GM18951 (cell line): ENCODE results near the gene SLC8A1.

ENCODE experiments used
- POLR2A ChIP-seq: IDR thresholded peaks from 4 replicates; pipeline ENCODE4 v1.6.1; 2011; ENCODE audit warnings: mild to moderate bottlenecking; ENCODE audit not compliant: insufficient read length, insufficient read depth; ENCODE audit errors: extremely low read depth
- in situ Hi-C: fragments of 300-500 bp; cut with MboI; formaldehyde crosslinking; loops from one replicate; pipeline ENCODE4 v1.12.0; 2022; ENCODE audit warnings: low sequenced_read_pairs, mixed read lengths, inconsistent platforms; ENCODE audit not compliant: unreplicated experiment

The SLC8A1 gene

DNA sequence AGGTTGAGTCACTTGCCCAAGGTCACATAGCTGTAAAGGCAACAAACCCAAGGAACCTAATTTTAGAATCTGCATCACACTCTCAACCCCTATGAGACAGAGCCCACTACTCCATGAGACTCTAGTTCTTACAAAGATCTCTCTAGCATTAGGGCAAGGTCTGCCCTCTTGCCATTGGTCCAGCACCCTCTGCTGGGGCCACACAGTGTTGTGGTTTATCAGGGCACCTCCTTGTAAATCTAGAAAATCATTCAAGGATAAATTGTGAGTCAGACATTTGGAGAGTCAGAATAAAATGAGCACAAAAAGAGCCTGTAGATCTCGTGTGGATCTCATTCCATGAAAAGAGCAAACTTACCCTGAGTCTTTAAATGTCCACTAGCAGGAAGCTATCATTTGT, 91.2 kb downstream of the SLC8A1 start:
- no peak for TF ChIP-seq POLR2A
- in situ Hi-C loops: no loop called here

- no peak for TF ChIP-seq POLR2A
- in situ Hi-C loops: no loop called here
These were observed 92.1 kb downstream of the SLC8A1 start for GRCh38 chr2:40359811-40360210.

GRCh38 chr2:40358783-40359182, 93.1 kb downstream of the SLC8A1 start:
- in situ Hi-C loops: no loop called here
- TF ChIP-seq POLR2A: no peak

GRCh38 chr2:40357667-40358066, 94.2 kb downstream of the SLC8A1 start:
- in situ Hi-C loops: no loop called here
- TF ChIP-seq POLR2A: no peak

DNA sequence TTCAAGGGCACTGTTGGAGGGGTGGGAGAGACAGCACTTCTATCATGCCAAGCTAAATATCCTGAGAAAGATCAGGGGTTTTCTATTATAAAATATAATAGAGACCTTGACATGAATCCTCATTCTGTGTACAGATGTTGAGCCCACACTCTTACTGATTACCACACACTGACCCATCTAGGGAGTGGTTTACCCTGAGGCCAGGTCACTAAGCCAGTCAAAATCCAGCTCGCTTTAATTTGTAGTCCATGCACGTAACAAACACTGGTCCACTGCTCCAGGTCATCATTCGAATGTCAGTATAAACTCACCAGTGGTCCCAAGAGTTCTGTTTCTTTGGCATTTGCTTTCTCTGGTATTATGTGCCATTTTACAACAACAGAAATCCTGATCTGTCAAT, 96.4 kb downstream of the SLC8A1 start:
- in situ Hi-C loops: no loop called here
- no peak for TF ChIP-seq POLR2A

DNA sequence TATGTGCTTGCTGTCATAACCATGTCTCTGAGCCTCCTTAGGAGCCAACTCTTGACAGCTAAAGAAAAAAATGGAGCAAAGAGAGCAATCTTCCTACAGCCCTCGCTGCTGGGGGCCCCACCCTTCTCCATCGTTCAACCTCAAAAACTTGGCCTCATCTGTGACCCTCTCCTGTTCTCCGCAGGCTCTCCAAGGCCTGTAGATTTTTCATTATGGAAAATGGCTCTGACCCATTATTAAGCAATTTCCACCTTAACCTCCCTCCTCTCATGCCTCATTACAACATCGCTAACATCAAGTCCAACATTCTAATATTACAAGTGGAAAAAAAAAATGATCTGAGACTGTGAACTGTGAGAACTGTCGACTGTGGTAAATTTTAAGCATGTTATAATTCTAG, 98.7 kb downstream of the SLC8A1 start:
- in situ Hi-C loops: no loop called here
- no peak for TF ChIP-seq POLR2A

DNA sequence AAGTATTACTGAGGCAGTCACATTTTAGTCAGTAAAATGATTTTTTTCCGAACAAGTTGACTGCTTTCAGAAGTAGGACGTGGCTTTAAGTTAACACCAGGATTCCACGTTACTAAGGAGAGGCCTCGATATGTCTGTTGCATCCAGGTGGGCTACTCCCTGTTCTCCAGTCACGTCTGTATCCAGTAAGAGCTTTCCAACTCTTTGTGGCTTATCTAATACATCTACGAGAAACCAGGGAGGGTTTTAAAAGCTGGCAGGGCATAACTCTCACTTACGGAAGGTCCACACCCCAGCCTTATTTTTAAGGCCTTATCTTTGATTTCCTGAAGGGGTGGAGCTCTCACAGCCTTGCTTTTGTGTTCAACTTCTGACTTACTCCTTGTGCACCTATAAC, 99.2 kb downstream of the SLC8A1 start:
- TF ChIP-seq POLR2A: no peak

DNA sequence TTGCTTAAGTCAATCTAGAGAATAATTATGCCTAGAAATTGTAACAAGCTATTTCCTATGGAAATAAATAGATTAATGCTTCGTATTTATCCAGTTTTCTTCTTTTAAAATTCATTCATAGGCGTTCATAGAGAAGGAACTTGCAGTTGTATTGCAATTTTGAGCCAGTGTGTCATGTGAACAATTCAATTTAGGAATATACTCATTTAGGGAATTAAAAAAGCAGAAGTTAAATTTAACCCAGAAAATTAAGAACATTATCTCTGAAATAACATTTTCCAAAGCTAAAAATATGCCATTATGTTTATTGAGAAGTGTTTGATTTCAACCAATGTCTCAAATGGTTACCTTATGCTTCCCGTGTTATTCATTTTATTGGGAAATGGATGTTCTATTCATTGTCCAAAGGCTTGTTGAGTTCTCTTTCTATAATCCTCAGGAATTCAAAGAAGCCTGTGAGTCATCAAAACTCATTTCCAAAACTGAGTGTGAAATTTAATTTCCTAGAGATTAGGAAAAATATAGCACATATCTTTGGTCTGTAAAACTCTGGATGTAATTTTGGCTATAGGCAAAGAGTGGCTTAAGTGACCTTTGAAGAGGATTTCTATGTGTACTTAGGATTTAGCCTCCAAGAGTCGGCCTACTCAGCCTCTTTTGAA, 99.7 kb downstream of the SLC8A1 start:
- in situ Hi-C loops: no loop called here
- TF ChIP-seq POLR2A: no peak

More for the DNA sequence above, 99.2 kb downstream of the SLC8A1 start:
- in situ Hi-C loops: no loop called here

- no peak for TF ChIP-seq POLR2A
- in situ Hi-C loops: no loop called here
These were observed 103.2 kb downstream of the SLC8A1 start for GRCh38 chr2:40348665-40349064.

DNA sequence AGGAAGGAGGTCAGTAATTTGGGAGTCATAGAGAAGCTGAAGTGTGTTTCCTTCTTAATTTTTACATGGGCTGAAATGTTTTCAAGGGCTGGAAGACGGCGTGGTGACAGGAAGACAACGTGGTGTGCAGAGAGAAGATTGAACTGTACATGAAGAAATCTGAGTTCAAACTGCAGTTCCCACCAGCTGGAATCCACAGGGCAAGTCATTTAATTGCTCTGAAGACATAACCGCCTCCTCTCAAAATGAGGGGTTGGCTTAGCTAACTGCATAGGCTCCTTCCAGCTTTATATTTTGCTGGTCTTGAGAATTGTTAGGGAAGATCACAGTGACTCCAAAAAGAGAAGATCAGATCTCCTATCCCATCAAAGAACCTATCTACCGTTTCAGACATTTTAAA, 103.9 kb downstream of the SLC8A1 start:
- no peak for TF ChIP-seq POLR2A
- in situ Hi-C loops: no loop called here

- no peak for TF ChIP-seq POLR2A
- in situ Hi-C loops: no loop called here
These were observed 105.1 kb downstream of the SLC8A1 start for GRCh38 chr2:40346535-40347354.

- in situ Hi-C loops: no loop called here
These were observed 107.5 kb downstream of the SLC8A1 start for GRCh38 chr2:40344364-40344763.

GRCh38 chr2:40343902-40344301, 108.0 kb downstream of the SLC8A1 start:
- TF ChIP-seq POLR2A: no peak
- in situ Hi-C loops: no loop called here

More at GRCh38 chr2:40344364-40344763, 107.5 kb downstream of the SLC8A1 start:
- no peak for TF ChIP-seq POLR2A

- no peak for TF ChIP-seq POLR2A
- in situ Hi-C loops: no loop called here
These were observed 110.7 kb downstream of the SLC8A1 start for GRCh38 chr2:40341198-40341597.
